HepG2 (cell line): Measurements from ENCODE around the gene ALMS1. TPM values are rescaled to one million over a fixed set of nuclear protein-coding genes. Genes with fewer than 3 reads are reported as not detected.

Experiments used
- ATF6 ChIP-seq: sonication (generic); formaldehyde crosslinking; conservative IDR thresholded peaks from 2 replicates; pipeline ENCODE4 v1.4.0; 2020; ENCODE audit warnings: missing genetic modification reagents
- HDAC2 ChIP-seq: sonication (generic); formaldehyde crosslinking; IDR thresholded peaks from 2 replicates; pipeline ENCODE4 v1.4.0; 2020; ENCODE audit warnings: missing genetic modification reagents
- HNF4G ChIP-seq, 2 experiments: sonication (generic) in 1 of 2; formaldehyde crosslinking in 1 of 2; IDR thresholded peaks; 2 replicates each; pipeline versions ENCODE4 v1.4.0 to v1.6.1; 2011 to 2020; ENCODE audit warnings: borderline replicate concordance in 2 of 2, low read depth in 2 of 2, mild to moderate bottlenecking in 2 of 2, low read length in 1 of 2, missing genetic modification reagents in 1 of 2, moderate library complexity in 1 of 2
- HOXA9 ChIP-seq: sonication (generic); formaldehyde crosslinking; IDR thresholded peaks from 2 replicates; pipeline ENCODE4 v1.8.1; 2022; ENCODE audit warnings: missing genetic modification reagents, mild to moderate bottlenecking, moderate library complexity, borderline replicate concordance
- KLF11 ChIP-seq: IDR thresholded peaks from 2 replicates; pipeline ENCODE4 v1.6.1; 2016; ENCODE audit warnings: missing compliant biosample characterization
- NR2F2 ChIP-seq: IDR thresholded peaks from 2 replicates; pipeline ENCODE4 v1.6.1; 2012; ENCODE audit warnings: low read depth, inconsistent platforms, borderline replicate concordance
- PRPF4 ChIP-seq: fragments of 200-400 bp; formaldehyde crosslinking; IDR thresholded peaks from 2 replicates; pipeline ENCODE4 v1.6.1; 2016; ENCODE audit warnings: low read length, low read depth; ENCODE audit not compliant: poor library complexity, severe bottlenecking
- RFX3 ChIP-seq: IDR thresholded peaks from 2 replicates; pipeline ENCODE4 v1.6.1; 2016; ENCODE audit warnings: missing biosample characterization, missing genetic modification reagents
- SRY ChIP-seq: sonication (generic); formaldehyde crosslinking; IDR thresholded peaks from 2 replicates; pipeline ENCODE4 v1.8.0; 2022; ENCODE audit warnings: mild to moderate bottlenecking, missing genetic modification reagents
- TEF ChIP-seq: sonication (generic); formaldehyde crosslinking; IDR thresholded peaks from 2 replicates; pipeline ENCODE4 v1.5.0; 2020; ENCODE audit warnings: missing genetic modification reagents
- THAP9 ChIP-seq: sonication (generic); formaldehyde crosslinking; IDR thresholded peaks from 2 replicates; pipeline ENCODE4; 2020; ENCODE audit warnings: missing genetic modification reagents, mild to moderate bottlenecking, borderline replicate concordance
- TOE1 ChIP-seq: sonication (generic); formaldehyde crosslinking; IDR thresholded peaks from 2 replicates; pipeline ENCODE4 v1.4.0; 2020; ENCODE audit warnings: mild to moderate bottlenecking, missing genetic modification reagents
- ZBTB49 ChIP-seq: sonication (generic); formaldehyde crosslinking; IDR thresholded peaks from 2 replicates; pipeline ENCODE4 v1.4.0; 2020; ENCODE audit warnings: missing genetic modification reagents, borderline replicate concordance
- ZFP41 ChIP-seq: sonication (generic); formaldehyde crosslinking; IDR thresholded peaks from 2 replicates; pipeline ENCODE4 v1.4.0; 2020; ENCODE audit warnings: mild to moderate bottlenecking, missing genetic modification reagents, borderline replicate concordance
- ZNF207 ChIP-seq: fragments of 450-650 bp; IDR thresholded peaks from 2 replicates; pipeline ENCODE4 v1.6.1; 2016; ENCODE audit warnings: antibody characterized with exemption, borderline replicate concordance
- ZNF446 ChIP-seq: sonication (generic); formaldehyde crosslinking; IDR thresholded peaks from 2 replicates; pipeline ENCODE4 v1.5.0; 2020; ENCODE audit warnings: mild to moderate bottlenecking, missing genetic modification reagents
- ZNF530 ChIP-seq: sonication (generic); formaldehyde crosslinking; IDR thresholded peaks from 2 replicates; pipeline ENCODE4 v1.5.0; 2020; ENCODE audit warnings: low read depth, mild to moderate bottlenecking, missing genetic modification reagents
- ZNF563 ChIP-seq: sonication (generic); formaldehyde crosslinking; IDR thresholded peaks from 2 replicates; pipeline ENCODE4 v1.8.0; 2022; ENCODE audit warnings: mild to moderate bottlenecking, moderate library complexity, missing genetic modification reagents
- ZNF564 ChIP-seq: sonication (generic); formaldehyde crosslinking; IDR thresholded peaks from 2 replicates; pipeline ENCODE4 v1.8.1; 2023; ENCODE audit warnings: mild to moderate bottlenecking, missing genetic modification reagents
- polyA plus RNA-seq, 8 experiments: library from polyadenylated mRNA; depleted of rRNA in 3 of 8; stranded (reverse) in 7 of 8; unstranded in 1 of 8; fragments of >200 nt; fragmentation: Illumina TruSeq in 4 of 8; extraction: Trizol in 4 of 8; gene quantifications; 2 replicates each; pipeline versions ENCODE4 v1.2.1 to v1.2.3, GENCODE V29; 2011 to 2016; ENCODE audit warnings: low read depth in 4 of 8, missing spikeins in 1 of 8, mixed read lengths in 1 of 8; ENCODE audit not compliant: insufficient read depth in 1 of 8
- total RNA-seq, 5 experiments: library from RNA; depleted of rRNA; stranded (reverse); fragments of >200 nt; fragmentation: Illumina TruSeq; extraction: Trizol; gene quantifications; 2 replicates each; pipeline ENCODE4 v1.2.3, GENCODE V29; 2016; ENCODE audit warnings: low read depth in 1 of 5

ALMS1 gene
- total and polyA plus RNA-seq, 2 of the 13 experiments (the other 11 are each of a cell fraction or from before 2014, with no cell fraction given) = 12.9 to 21.2 TPM

- no peak for TF ChIP-seq ATF6 (CRISPR knock-in tag)
- TF ChIP-seq NR2F2 = peak; percentile 53; the same call in 1 of the 2 replicates
- TF ChIP-seq SRY = no peak
- TF ChIP-seq HOXA9 = no peak
- TF ChIP-seq ZNF207 = no peak
- TF ChIP-seq ZNF446 (CRISPR knock-in tag) = no peak
- no peak for TF ChIP-seq KLF11 (CRISPR knock-in tag)
- no peak for TF ChIP-seq ZNF564 (CRISPR knock-in tag)
- TF ChIP-seq RFX3 (CRISPR knock-in tag) = no peak
- no peak for TF ChIP-seq ZBTB49 (CRISPR knock-in tag)
- TF ChIP-seq HNF4G (IDR thresholded peaks at IDR 0.05; ENCODE audit: borderline replicate concordance, low read depth, low read length) = peak; percentile 28; the same call in 1 of the 2 replicates
- no peak; the same call in 1 of the 2 replicates for TF ChIP-seq HNF4G (CRISPR knock-in tag; IDR thresholded peaks at IDR 0.05; ENCODE audit: borderline replicate concordance, low read depth)
- no peak for TF ChIP-seq ZNF530 (CRISPR knock-in tag)
- TF ChIP-seq HDAC2 = peak; percentile 83
- no peak for TF ChIP-seq PRPF4
- no peak for TF ChIP-seq TOE1 (CRISPR knock-in tag)
- TF ChIP-seq ZNF563 = no peak
- TF ChIP-seq ZFP41 (CRISPR knock-in tag) = no peak
- no peak for TF ChIP-seq TEF
- no peak; the same call in 1 of the 2 replicates for TF ChIP-seq THAP9
Observed at GRCh38 chr2:73642338-73643018, 256.8 kb downstream of the ALMS1 start, which contains the start of gene NAT8 (continued).
